Measurements from ENCODE around the gene STMP1. TPM values are rescaled to one million over a fixed set of nuclear protein-coding genes. Genes with fewer than 3 reads are reported as not detected.

The STMP1 gene
- total and polyA plus RNA-seq, 2 experiments from 2014 or later: 23.0 to 78.4 TPM

GRCh38 chr7:135707570-135707966 is 45.3 kb downstream of the STMP1 start:
- Mint-ChIP-seq H3K9me3 (no peaks in the 10 kb centered on the region), H3K4me3 (no peak overlapping the region), H3K36me3 (ENCODE audit: low read depth) (no peaks in the 10 kb centered on the region), H3K4me1 (peaks cover 12% of the 10 kb centered on the region), H3K27ac (no peak overlapping the region), H3K27me3 (ENCODE audit: insufficient read depth, low read depth, poor library complexity) (peaks cover 8% of the 10 kb centered on the region)
- H3K9me2 ChIP-seq (ENCODE audit: insufficient read depth): no peaks in the 10 kb centered on the region; the same call in 1 of the 2 replicates
- no peak overlapping the region for H2AFZ ChIP-seq
- H3K79me2 ChIP-seq (replicated peaks; ENCODE audit: insufficient read depth): no peaks in the 10 kb centered on the region
- H3K36me3 ChIP-seq (ENCODE audit: insufficient read depth): no peaks in the 10 kb centered on the region
- H4K20me1 ChIP-seq (replicated peaks; ENCODE audit: insufficient read depth): no peaks in the 10 kb centered on the region
- TF ChIP-seq EZH2phosphoT487 (IDR thresholded peaks at IDR 0.05; ENCODE audit: unreplicated experiment) (no peak), REST (IDR thresholded peaks at IDR 0.05; ENCODE audit: unreplicated experiment) (no peak), CREB1 (CRISPR knock-in tag; IDR thresholded peaks at IDR 0.05; ENCODE audit: low read depth) (no peak), STAT1 (IDR thresholded peaks at IDR 0.05; ENCODE audit: unreplicated experiment) (no peak), CTCF (conservative IDR thresholded peaks at IDR 0.05; ENCODE audit: low read depth in 2 of 2) (no peak), ETS1 (IDR thresholded peaks at IDR 0.05) (no peak), JUNB (IDR thresholded peaks at IDR 0.05; ENCODE audit: unreplicated experiment) (no peak), ZNF462 (CRISPR knock-in tag; IDR thresholded peaks at IDR 0.05) (no peak), ZNF114 (CRISPR knock-in tag; IDR thresholded peaks at IDR 0.05) (no peak), EZH2 (IDR thresholded peaks at IDR 0.05; ENCODE audit: low read depth, unreplicated experiment) (no peak), POLR2AphosphoS5 (IDR thresholded peaks at IDR 0.05; ENCODE audit: low read depth) (no peak), NANOG (IDR thresholded peaks at IDR 0.05; ENCODE audit: borderline replicate concordance) (no peak), ZNF331 (CRISPR knock-in tag; IDR thresholded peaks at IDR 0.05; ENCODE audit: low read depth) (no peak)
- H3K27me3 ChIP-seq (ENCODE audit: insufficient read depth): no peaks in the 10 kb centered on the region
- no peak overlapping the region for H3K4me3 ChIP-seq
- no peak overlapping the region for H3K4me2 ChIP-seq
- ATAC-seq: no peak
- 0 out of 2 replicates have a peak, but pooled peaks cover 3% of the 10 kb centered on the region for H3F3A ChIP-seq (replicated peaks; ENCODE audit: low read depth)
- DNase-seq (ENCODE audit: low spot score): peak; percentile 15
- H3K4me1 ChIP-seq (ENCODE audit: insufficient read depth): peaks cover 6% of the 10 kb centered on the region; the same call in 1 of the 2 replicates
- no peak overlapping the region for H3K27ac ChIP-seq (ENCODE audit: low read depth)
